A549 (cell line): ENCODE measurements around the gene RBM44.

Experiments
- BHLHE40 ChIP-seq: IDR thresholded peaks from 2 replicates; pipeline ENCODE4 v1.6.1; 2012; ENCODE audit warnings: low read depth, low read length, inconsistent platforms
- CEBPB ChIP-seq, 2 experiments: fragments of >200 bp in 1 of 2; sonication (Bioruptor Twin) in 1 of 2; formaldehyde crosslinking in 1 of 2; IDR thresholded peaks; 2 replicates each; pipeline ENCODE4 v1.6.1; 2012 to 2016
- EHF ChIP-seq: fragments of 250-450 bp; sonication (Bioruptor Pico); IDR thresholded peaks from 2 replicates; pipeline ENCODE4 v1.5.0; 2020; ENCODE audit warnings: mild to moderate bottlenecking
- EP300 ChIP-seq, 2 experiments: fragments of >200 bp; sonication (Bioruptor Twin); formaldehyde crosslinking; IDR thresholded peaks; 2 replicates in 1 of 2; 3 replicates in 1 of 2; pipeline ENCODE4 v1.6.1; 2016 to 2017
- ESRRA ChIP-seq: fragments of 150-350 bp; IDR thresholded peaks from 2 replicates; pipeline ENCODE4 v1.6.1; 2014; ENCODE audit warnings: mild to moderate bottlenecking, low read length, borderline replicate concordance
- HOXA7 ChIP-seq: fragments of 250-450 bp; sonication (Bioruptor Pico); IDR thresholded peaks from 2 replicates; pipeline ENCODE4 v1.5.0; 2020; ENCODE audit warnings: mild to moderate bottlenecking, moderate library complexity
- JUN ChIP-seq, 2 experiments: fragments of >200 bp; sonication (Bioruptor Twin); formaldehyde crosslinking; IDR thresholded peaks; 2 replicates in 1 of 2; 3 replicates in 1 of 2; pipeline ENCODE4 v1.6.1; 2016 to 2017
- MYC ChIP-seq: IDR thresholded peaks from 2 replicates; pipeline ENCODE4 v1.6.1; 2012; ENCODE audit warnings: mild to moderate bottlenecking, inconsistent platforms, low read length, improper control_type of control experiment, borderline replicate concordance
- POLR2A ChIP-seq: IDR thresholded peaks from 2 replicates; pipeline ENCODE4 v1.6.1; 2012; ENCODE audit warnings: mild to moderate bottlenecking, low read length
- RAD21 ChIP-seq, 2 experiments: fragments of >200 bp in 1 of 2; sonication (Bioruptor Twin) in 1 of 2; formaldehyde crosslinking in 1 of 2; IDR thresholded peaks in 1 of 2; conservative IDR thresholded peaks in 1 of 2; 2 replicates in 1 of 2; 3 replicates in 1 of 2; pipeline ENCODE4 v1.6.1; 2012 to 2018; ENCODE audit warnings: inconsistent platforms in 1 of 2
- RFX5 ChIP-seq: fragments of 450-650 bp; IDR thresholded peaks from 2 replicates; pipeline ENCODE4 v1.7.1; 2014; ENCODE audit warnings: antibody characterized with exemption, mild to moderate bottlenecking, moderate library complexity
- TF ChIP-seq, protein P1 (sequence below): fragments of >200 bp; sonication (Bioruptor Twin); formaldehyde crosslinking; IDR thresholded peaks from 3 replicates; pipeline ENCODE4 v1.5.1; 2016
- TF ChIP-seq, protein P2 (sequence below): IDR thresholded peaks from 2 replicates; pipeline ENCODE4 v1.6.1; 2012
- TF ChIP-seq, protein P3 (sequence below): fragments of 450-650 bp; IDR thresholded peaks from 2 replicates; pipeline ENCODE4 v1.6.1; 2014; ENCODE audit warnings: antibody characterized with exemption

DNA sequence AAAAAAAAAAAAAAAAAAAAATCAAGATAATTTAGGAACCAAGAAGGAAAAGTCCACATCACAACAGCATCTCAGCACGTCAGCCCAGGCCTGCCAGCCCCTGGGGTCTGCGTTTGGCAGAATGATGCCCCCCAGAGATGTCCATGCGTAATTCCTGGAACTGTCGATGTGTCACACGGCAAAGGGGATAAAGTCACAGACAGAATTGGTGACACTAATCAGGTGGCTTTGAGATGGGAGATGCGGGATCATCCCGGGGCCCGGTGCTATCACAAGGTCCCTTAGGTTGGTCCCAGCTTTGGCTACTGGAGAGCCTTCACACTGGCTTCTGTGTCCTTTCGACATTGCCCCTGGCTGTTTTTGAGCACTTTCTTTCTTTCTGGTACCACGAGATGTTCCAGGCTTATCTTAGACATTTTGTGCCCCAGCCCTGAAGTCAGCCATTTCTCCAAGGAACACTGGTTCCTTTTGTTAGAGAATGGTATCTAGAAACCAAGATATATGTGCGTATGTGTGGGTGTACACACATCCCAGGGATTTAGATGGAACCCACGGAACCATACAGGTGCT, 81.5 kb downstream of the RBM44 start:
- no peak for TF ChIP-seq EHF (CRISPR knock-in tag)
- TF ChIP-seq, protein P1, sequence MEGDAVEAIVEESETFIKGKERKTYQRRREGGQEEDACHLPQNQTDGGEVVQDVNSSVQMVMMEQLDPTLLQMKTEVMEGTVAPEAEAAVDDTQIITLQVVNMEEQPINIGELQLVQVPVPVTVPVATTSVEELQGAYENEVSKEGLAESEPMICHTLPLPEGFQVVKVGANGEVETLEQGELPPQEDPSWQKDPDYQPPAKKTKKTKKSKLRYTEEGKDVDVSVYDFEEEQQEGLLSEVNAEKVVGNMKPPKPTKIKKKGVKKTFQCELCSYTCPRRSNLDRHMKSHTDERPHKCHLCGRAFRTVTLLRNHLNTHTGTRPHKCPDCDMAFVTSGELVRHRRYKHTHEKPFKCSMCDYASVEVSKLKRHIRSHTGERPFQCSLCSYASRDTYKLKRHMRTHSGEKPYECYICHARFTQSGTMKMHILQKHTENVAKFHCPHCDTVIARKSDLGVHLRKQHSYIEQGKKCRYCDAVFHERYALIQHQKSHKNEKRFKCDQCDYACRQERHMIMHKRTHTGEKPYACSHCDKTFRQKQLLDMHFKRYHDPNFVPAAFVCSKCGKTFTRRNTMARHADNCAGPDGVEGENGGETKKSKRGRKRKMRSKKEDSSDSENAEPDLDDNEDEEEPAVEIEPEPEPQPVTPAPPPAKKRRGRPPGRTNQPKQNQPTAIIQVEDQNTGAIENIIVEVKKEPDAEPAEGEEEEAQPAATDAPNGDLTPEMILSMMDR = no peak
- no peak for TF ChIP-seq RFX5
- TF ChIP-seq, protein P2, sequence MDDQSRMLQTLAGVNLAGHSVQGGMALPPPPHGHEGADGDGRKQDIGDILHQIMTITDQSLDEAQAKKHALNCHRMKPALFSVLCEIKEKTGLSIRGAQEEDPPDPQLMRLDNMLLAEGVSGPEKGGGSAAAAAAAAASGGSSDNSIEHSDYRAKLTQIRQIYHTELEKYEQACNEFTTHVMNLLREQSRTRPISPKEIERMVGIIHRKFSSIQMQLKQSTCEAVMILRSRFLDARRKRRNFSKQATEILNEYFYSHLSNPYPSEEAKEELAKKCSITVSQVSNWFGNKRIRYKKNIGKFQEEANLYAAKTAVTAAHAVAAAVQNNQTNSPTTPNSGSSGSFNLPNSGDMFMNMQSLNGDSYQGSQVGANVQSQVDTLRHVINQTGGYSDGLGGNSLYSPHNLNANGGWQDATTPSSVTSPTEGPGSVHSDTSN = no peak
- TF ChIP-seq ESRRA = no peak
- TF ChIP-seq MYC = no peak
- TF ChIP-seq POLR2A = no peak
- TF ChIP-seq JUN (IDR thresholded peaks at IDR 0.05) = no peak
- TF ChIP-seq CEBPB (IDR thresholded peaks at IDR 0.05) = no peak
- TF ChIP-seq, protein P3, sequence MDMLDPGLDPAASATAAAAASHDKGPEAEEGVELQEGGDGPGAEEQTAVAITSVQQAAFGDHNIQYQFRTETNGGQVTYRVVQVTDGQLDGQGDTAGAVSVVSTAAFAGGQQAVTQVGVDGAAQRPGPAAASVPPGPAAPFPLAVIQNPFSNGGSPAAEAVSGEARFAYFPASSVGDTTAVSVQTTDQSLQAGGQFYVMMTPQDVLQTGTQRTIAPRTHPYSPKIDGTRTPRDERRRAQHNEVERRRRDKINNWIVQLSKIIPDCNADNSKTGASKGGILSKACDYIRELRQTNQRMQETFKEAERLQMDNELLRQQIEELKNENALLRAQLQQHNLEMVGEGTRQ = no peak
- no peak for TF ChIP-seq EP300 (IDR thresholded peaks at IDR 0.05)
- TF ChIP-seq HOXA7 (CRISPR knock-in tag) = no peak
- no peak for TF ChIP-seq RAD21 (conservative IDR thresholded peaks at IDR 0.05 in 1 of 2, IDR thresholded peaks at IDR 0.05 in 1 of 2)
- TF ChIP-seq BHLHE40 = no peak
